ENCODE measurements around the gene SULT1A2.
"Not testable (repeated sequence)": the region's sequence is repeated elsewhere in the genome, so short reads cannot be mapped to it uniquely, and the experiment has no call there.

The SULT1A2 gene

GRCh38 chr16:28572696-28573510 is 23.9 kb downstream of the SULT1A2 start:
- no peak for TF ChIP-seq CTCF (IDR thresholded peaks at IDR 0.05; ENCODE audit: borderline replicate concordance, insufficient read depth, low read depth, low read length)
- no peak overlapping the region for H3K4me3 ChIP-seq (ENCODE audit: low read depth, low read length)

- no peak for TF ChIP-seq CTCF (IDR thresholded peaks at IDR 0.05; ENCODE audit: borderline replicate concordance, insufficient read depth, low read depth, low read length)
- H3K4me3 ChIP-seq (ENCODE audit: low read depth, low read length), result no peak overlapping the region
Measured at GRCh38 chr16:28569968-28570752, 26.7 kb downstream of the SULT1A2 start.

GRCh38 chr16:28569021-28569420 is 27.8 kb downstream of the SULT1A2 start:
- TF ChIP-seq CTCF (IDR thresholded peaks at IDR 0.05; ENCODE audit: borderline replicate concordance, insufficient read depth, low read depth, low read length), result no peak
- H3K4me3 ChIP-seq (ENCODE audit: low read depth, low read length), result no peak overlapping the region

GRCh38 chr16:28567292-28567691 is 29.6 kb downstream of the SULT1A2 start:
- no peak overlapping the region for H3K4me3 ChIP-seq (ENCODE audit: low read depth, low read length)
- no peak for TF ChIP-seq CTCF (IDR thresholded peaks at IDR 0.05; ENCODE audit: borderline replicate concordance, insufficient read depth, low read depth, low read length)

GRCh38 chr16:28566233-28566925 is 30.5 kb downstream of the SULT1A2 start:
- not testable (repeated sequence) for H3K4me3 ChIP-seq (ENCODE audit: low read depth, low read length)

GRCh38 chr16:28563218-28563617 is 33.6 kb downstream of the SULT1A2 start:
- TF ChIP-seq CTCF (IDR thresholded peaks at IDR 0.05; ENCODE audit: borderline replicate concordance, insufficient read depth, low read depth, low read length), result no peak
- H3K4me3 ChIP-seq (ENCODE audit: low read depth, low read length), result no peak overlapping the region

- TF ChIP-seq CTCF (IDR thresholded peaks at IDR 0.05; ENCODE audit: borderline replicate concordance, insufficient read depth, low read depth, low read length), result no peak
- H3K4me3 ChIP-seq (ENCODE audit: low read depth, low read length), result no peak overlapping the region
Measured at GRCh38 chr16:28562199-28562598, 34.7 kb downstream of the SULT1A2 start.

All from GM12875 (cell line).